Brain microvascular endothelial cell (primary cell): Measurements from ENCODE around the gene CCDC12.
A peak's percentile ranks its signal among the peaks of the same experiment; 100 is the strongest.

Experiments
- DNase-seq: peaks from one replicate; pipeline ENCODE4 v3.0.0-alpha.2; 2020
- H3K27ac ChIP-seq: fragments of 250-450 bp; sonication (Bioruptor Pico); 2 replicates; pipeline ENCODE4 v1.5.1; 2020; ENCODE audit warnings: mild to moderate bottlenecking, moderate library complexity
- H3K27me3 ChIP-seq: fragments of 250-450 bp; sonication (Bioruptor Pico); replicated peaks from 2 replicates; pipeline ENCODE4 v1.5.1; 2020; ENCODE audit warnings: mild to moderate bottlenecking
- H3K36me3 ChIP-seq: fragments of 250-450 bp; sonication (Bioruptor Pico); replicated peaks from 2 replicates; pipeline ENCODE4 v1.5.1; 2020; ENCODE audit warnings: mild to moderate bottlenecking
- H3K4me3 ChIP-seq: 2 replicates; pipeline ENCODE4 v1.5.1; 2011; ENCODE audit warnings: low read depth, mild to moderate bottlenecking, control low read depth, low read length, moderate library complexity
- CTCF ChIP-seq: IDR thresholded peaks from 2 replicates; pipeline ENCODE4 v1.5.1; 2011; ENCODE audit warnings: low read depth, mild to moderate bottlenecking, moderate library complexity, low read length, control low read depth, inconsistent platforms; ENCODE audit errors: missing control alignments
- in situ Hi-C: cut with HindIII; loops from 2 replicates; pipeline ENCODE4 v1.10.0; 2017; ENCODE audit warnings: low sequenced_read_pairs, low pct_ligation_motif_present

CCDC12 gene

GRCh38 chr3:46950650-46951241, 25.8 kb downstream of the CCDC12 start:
- in situ Hi-C loops: no loop called here
- DNase-seq: no peak
- peaks cover 3% of the 10 kb centered on the region for H3K36me3 ChIP-seq
- no peak overlapping the region for H3K27ac ChIP-seq
- no peak for TF ChIP-seq CTCF
- H3K27me3 ChIP-seq: no peaks in the 10 kb centered on the region
- no peak overlapping the region for H3K4me3 ChIP-seq

GRCh38 chr3:46950177-46950576, 26.4 kb downstream of the CCDC12 start:
- in situ Hi-C loops: no loop called here
- Histone ChIP-seq H3K27ac (no peak overlapping the region), H3K36me3 (peaks cover 3% of the 10 kb centered on the region), H3K27me3 (no peaks in the 10 kb centered on the region), H3K4me3 (no peak overlapping the region)
- no peak for DNase-seq
- no peak for TF ChIP-seq CTCF

- no peak overlapping the region for H3K4me3 ChIP-seq
- H3K27ac ChIP-seq: no peak overlapping the region
- in situ Hi-C loops: no loop called here
- no peak for TF ChIP-seq CTCF
- H3K27me3 ChIP-seq: no peaks in the 10 kb centered on the region
- peaks cover 3% of the 10 kb centered on the region for H3K36me3 ChIP-seq
- no peak for DNase-seq
These were observed 27.5 kb downstream of the CCDC12 start for GRCh38 chr3:46948830-46949671.

- H3K27ac ChIP-seq: peak overlapping the region; percentile 26
- H3K4me3 ChIP-seq: no peak overlapping the region
- peaks cover 3% of the 10 kb centered on the region for H3K36me3 ChIP-seq
- TF ChIP-seq CTCF: no peak
- H3K27me3 ChIP-seq: no peaks in the 10 kb centered on the region
- peak; percentile 69 for DNase-seq
- in situ Hi-C loops: no loop called here
These were observed 28.4 kb downstream of the CCDC12 start for GRCh38 chr3:46947981-46948791.

- no peak for TF ChIP-seq CTCF
- in situ Hi-C loops: no loop called here
- no peak overlapping the region for H3K4me3 ChIP-seq
These were observed 29.0 kb downstream of the CCDC12 start for GRCh38 chr3:46947546-46947901.

More at GRCh38 chr3:46947546-46947901, 29.0 kb downstream of the CCDC12 start:
- DNase-seq: no peak
- Histone ChIP-seq H3K27ac (peak overlapping the region; percentile 26), H3K36me3 (peaks cover 3% of the 10 kb centered on the region), H3K27me3 (no peaks in the 10 kb centered on the region)
